Activated CD4-positive, alpha-beta memory T cell treated with anti-CD3 and anti-CD28 coated beads for 36 hours (primary cell): Measurements from ENCODE around the gene ELAVL2. TPM values are rescaled to one million over a fixed set of nuclear protein-coding genes. Genes with fewer than 3 reads are reported as not detected.

ENCODE experiments used
- CTCF ChIA-PET: fragments of 350-600 bp; sonication (Branson Sonifier 250); formaldehyde crosslinking; loops from one replicate; lab custom pipeline; 2021; ENCODE audit warnings: antibody characterized with exemption, inconsistent platforms; lab: Charles Lee
- POLR2A ChIA-PET: fragments of 350-600 bp; sonication (Branson Sonifier 250); formaldehyde crosslinking; loops from one replicate; lab custom pipeline; 2021; ENCODE audit warnings: antibody characterized with exemption; lab: Charles Lee
- DNase-seq: peaks from one replicate; pipeline ENCODE4 v3.0.0-alpha.2; 2020
- H3K27ac Mint-ChIP-seq: one replicate; pipeline ENCODE4 v1.8.0; 2021; ENCODE audit warnings: mixed read lengths
- H3K27me3 Mint-ChIP-seq: one replicate; pipeline ENCODE4 v1.8.0; 2021; ENCODE audit warnings: mixed read lengths
- H3K36me3 Mint-ChIP-seq: one replicate; pipeline ENCODE4 v1.8.0; 2021; ENCODE audit warnings: mixed read lengths
- H3K4me1 Mint-ChIP-seq: one replicate; pipeline ENCODE4 v1.8.0; 2021; ENCODE audit warnings: low read depth, mixed read lengths
- H3K4me3 Mint-ChIP-seq: one replicate; pipeline ENCODE4 v1.8.0; 2021; ENCODE audit warnings: mild to moderate bottlenecking, mixed read lengths
- H3K9me3 Mint-ChIP-seq: one replicate; pipeline ENCODE4 v1.8.0; 2021; ENCODE audit warnings: mixed read lengths
- intact Hi-C: fragments of 100-400 bp; cut with micrococcal nuclease; formaldehyde crosslinking; loops from one replicate; pipeline ENCODE4 v1.15.1; 2023
- total RNA-seq, 2 experiments: library from RNA; stranded (reverse); gene quantifications; one replicate each; pipeline ENCODE4 v1.2.3, GENCODE V29; 2021

Gene ELAVL2
- total RNA-seq, 2 experiments from 2014 or later, result not detected

DNA sequence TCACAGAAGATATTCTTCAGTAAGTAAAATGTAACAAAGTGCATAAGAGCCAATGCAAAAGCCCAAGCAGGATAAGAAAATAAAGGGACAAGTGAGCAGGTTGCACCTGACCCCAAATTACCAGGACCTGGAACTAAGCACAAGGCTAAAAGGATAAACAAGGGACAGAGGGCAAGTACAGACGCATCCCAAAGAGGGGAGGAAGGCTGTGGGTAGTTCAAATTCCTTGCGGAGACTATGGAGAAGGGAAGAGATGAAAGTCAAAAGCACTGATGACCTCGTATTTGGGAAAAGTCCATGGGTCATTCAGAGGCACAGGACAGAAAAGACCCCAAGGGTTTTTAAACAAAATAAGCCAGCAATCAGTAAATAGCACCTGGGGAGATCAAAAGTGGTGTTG lies 11.8 kb downstream of the ELAVL2 start:
- CTCF ChIA-PET, result no interaction called here
- peaks cover 3% of the 10 kb centered on the region for H3K27me3 Mint-ChIP-seq
- H3K36me3 Mint-ChIP-seq, result no peaks in the 10 kb centered on the region
- intact Hi-C loops, result no loop called here
- no peak for DNase-seq
- no peak overlapping the region for H3K4me3 Mint-ChIP-seq
- no peak overlapping the region for H3K27ac Mint-ChIP-seq
- H3K4me1 Mint-ChIP-seq, result no peaks in the 10 kb centered on the region
- POLR2A ChIA-PET, result no interaction called here
- no peaks in the 10 kb centered on the region for H3K9me3 Mint-ChIP-seq

- Mint-ChIP-seq H3K36me3 (no peaks in the 10 kb centered on the region), H3K27me3 (no peaks in the 10 kb centered on the region), H3K27ac (no peak overlapping the region), H3K4me3 (no peak overlapping the region), H3K4me1 (no peaks in the 10 kb centered on the region), H3K9me3 (no peaks in the 10 kb centered on the region)
- intact Hi-C loops, result no loop called here
- no peak for DNase-seq
- POLR2A ChIA-PET, result no interaction called here
- CTCF ChIA-PET, result no interaction called here
These were observed 13.4 kb downstream of the ELAVL2 start for GRCh38 chr9:23812673-23813072.

DNA sequence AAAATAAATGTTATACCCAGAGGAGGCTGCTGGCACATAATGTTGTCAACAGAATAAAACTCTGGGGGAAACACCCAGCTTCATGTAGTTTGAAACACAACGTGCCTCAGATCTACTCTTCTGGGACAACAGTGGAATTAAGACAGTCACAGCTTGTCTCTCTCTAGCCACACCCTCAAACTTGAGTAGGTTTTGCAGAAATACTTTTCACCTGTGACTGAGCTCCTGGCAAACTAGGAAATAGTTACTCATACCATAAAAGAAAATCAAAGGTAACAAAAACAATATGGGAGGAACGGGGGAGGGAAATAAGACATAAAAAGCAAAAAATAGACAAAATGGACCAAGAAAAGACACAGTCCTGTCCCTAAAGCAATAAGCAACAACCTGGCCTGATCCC lies 14.4 kb downstream of the ELAVL2 start:
- H3K27me3 Mint-ChIP-seq, result no peaks in the 10 kb centered on the region
- no peak overlapping the region for H3K4me3 Mint-ChIP-seq
- no peaks in the 10 kb centered on the region for H3K4me1 Mint-ChIP-seq
- DNase-seq, result no peak
- intact Hi-C loops, result no loop called here
- H3K9me3 Mint-ChIP-seq, result no peaks in the 10 kb centered on the region
- ChIA-PET CTCF (no interaction called here), POLR2A (no interaction called here)
- H3K27ac Mint-ChIP-seq, result no peak overlapping the region
- H3K36me3 Mint-ChIP-seq, result no peaks in the 10 kb centered on the region

GRCh38 chr9:23803216-23803615 lies 22.8 kb downstream of the ELAVL2 start:
- Mint-ChIP-seq H3K27me3 (no peaks in the 10 kb centered on the region), H3K36me3 (no peaks in the 10 kb centered on the region), H3K27ac (no peak overlapping the region), H3K9me3 (peaks cover 3% of the 10 kb centered on the region), H3K4me3 (no peak overlapping the region), H3K4me1 (no peaks in the 10 kb centered on the region)
- intact Hi-C loops, result no loop called here
- POLR2A ChIA-PET, result no interaction called here
- DNase-seq, result no peak
- CTCF ChIA-PET, result no interaction called here

- H3K9me3 Mint-ChIP-seq, result peaks cover 3% of the 10 kb centered on the region
- CTCF ChIA-PET, result no interaction called here
- no peaks in the 10 kb centered on the region for H3K36me3 Mint-ChIP-seq
- POLR2A ChIA-PET, result no interaction called here
- no peaks in the 10 kb centered on the region for H3K27me3 Mint-ChIP-seq
- intact Hi-C loops, result no loop called here
- H3K27ac Mint-ChIP-seq, result no peak overlapping the region
- no peaks in the 10 kb centered on the region for H3K4me1 Mint-ChIP-seq
- no peak overlapping the region for H3K4me3 Mint-ChIP-seq
- DNase-seq, result no peak
These were observed 24.5 kb downstream of the ELAVL2 start for GRCh38 chr9:23801523-23801922.

GRCh38 chr9:23799521-23799920 lies 26.5 kb downstream of the ELAVL2 start:
- Mint-ChIP-seq H3K4me1 (no peaks in the 10 kb centered on the region), H3K36me3 (no peaks in the 10 kb centered on the region)
- CTCF ChIA-PET, result no interaction called here

GRCh38 chr9:23798325-23798724 lies 27.7 kb downstream of the ELAVL2 start:
- no peak for DNase-seq
- no peaks in the 10 kb centered on the region for H3K36me3 Mint-ChIP-seq
- ChIA-PET CTCF (no interaction called here), POLR2A (no interaction called here)
- H3K27me3 Mint-ChIP-seq, result no peaks in the 10 kb centered on the region
- intact Hi-C loops, result no loop called here
- H3K27ac Mint-ChIP-seq, result no peak overlapping the region
- H3K4me1 Mint-ChIP-seq, result no peaks in the 10 kb centered on the region
- H3K4me3 Mint-ChIP-seq, result no peak overlapping the region
- H3K9me3 Mint-ChIP-seq, result no peaks in the 10 kb centered on the region

More at GRCh38 chr9:23799521-23799920, 26.5 kb downstream of the ELAVL2 start:
- Mint-ChIP-seq H3K9me3 (peaks cover 3% of the 10 kb centered on the region), H3K27me3 (no peaks in the 10 kb centered on the region), H3K4me3 (no peak overlapping the region), H3K27ac (no peak overlapping the region)
- intact Hi-C loops, result no loop called here
- no peak for DNase-seq
- POLR2A ChIA-PET, result no interaction called here

GRCh38 chr9:23796209-23796608 lies 29.8 kb downstream of the ELAVL2 start:
- CTCF ChIA-PET, result no interaction called here
- no peaks in the 10 kb centered on the region for H3K27me3 Mint-ChIP-seq
- no peaks in the 10 kb centered on the region for H3K4me1 Mint-ChIP-seq
- H3K36me3 Mint-ChIP-seq, result no peaks in the 10 kb centered on the region
- POLR2A ChIA-PET, result no interaction called here
- no peak overlapping the region for H3K27ac Mint-ChIP-seq
- intact Hi-C loops, result no loop called here
- H3K9me3 Mint-ChIP-seq, result no peaks in the 10 kb centered on the region
- no peak overlapping the region for H3K4me3 Mint-ChIP-seq
- DNase-seq, result no peak

- CTCF ChIA-PET, result no interaction called here
- Mint-ChIP-seq H3K4me1 (no peaks in the 10 kb centered on the region), H3K27ac (no peak overlapping the region), H3K4me3 (no peak overlapping the region), H3K27me3 (no peaks in the 10 kb centered on the region), H3K36me3 (no peaks in the 10 kb centered on the region), H3K9me3 (no peaks in the 10 kb centered on the region)
- no peak for DNase-seq
- POLR2A ChIA-PET, result no interaction called here
- intact Hi-C loops, result no loop called here
These were observed 35.4 kb downstream of the ELAVL2 start for GRCh38 chr9:23790351-23791260.

DNA sequence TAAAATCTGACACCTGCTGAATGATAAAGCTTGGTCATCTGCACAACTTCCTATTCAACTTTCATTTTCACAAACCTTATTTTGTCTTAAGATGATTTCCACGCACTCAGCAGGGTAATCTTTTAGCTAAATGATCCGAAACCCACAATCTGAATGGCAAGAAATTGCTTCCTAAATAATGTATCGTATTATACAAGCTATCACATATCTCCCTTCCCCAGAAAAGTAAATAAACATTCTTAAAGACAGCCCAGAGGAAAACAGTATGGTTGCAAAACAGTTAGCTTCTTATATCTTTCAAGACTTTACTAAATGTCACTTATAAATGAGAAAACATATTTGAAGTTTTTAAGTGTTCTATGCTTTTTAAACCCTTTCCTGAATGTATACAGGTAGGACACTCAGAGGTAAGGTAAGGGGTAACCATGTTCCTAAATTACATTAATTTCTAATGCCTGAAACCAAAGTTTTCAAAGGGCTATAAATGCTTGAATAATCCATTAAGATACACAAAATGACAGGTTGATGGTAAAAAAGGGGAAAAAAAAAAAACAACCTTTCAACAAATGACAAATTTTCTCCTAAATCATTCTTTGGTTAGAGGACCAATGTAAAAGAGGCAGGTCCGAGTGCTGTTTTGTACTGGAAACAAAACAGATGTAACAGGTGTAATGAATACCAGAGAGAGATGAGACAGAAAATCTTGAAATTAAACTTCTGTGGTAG lies 36.3 kb downstream of the ELAVL2 start:
- no peaks in the 10 kb centered on the region for H3K27me3 Mint-ChIP-seq

GRCh38 chr9:23784962-23785361 lies 41.1 kb downstream of the ELAVL2 start:
- Mint-ChIP-seq H3K27ac (no peak overlapping the region), H3K4me1 (no peaks in the 10 kb centered on the region), H3K27me3 (no peaks in the 10 kb centered on the region), H3K9me3 (peaks cover 3% of the 10 kb centered on the region), H3K36me3 (no peaks in the 10 kb centered on the region), H3K4me3 (no peak overlapping the region)
- ChIA-PET POLR2A (no interaction called here), CTCF (no interaction called here)
- DNase-seq, result no peak
- intact Hi-C loops, result no loop called here

More for the DNA sequence above, 36.3 kb downstream of the ELAVL2 start:
- H3K4me3 Mint-ChIP-seq, result no peak overlapping the region
- no peaks in the 10 kb centered on the region for H3K4me1 Mint-ChIP-seq
- ChIA-PET CTCF (no interaction called here), POLR2A (no interaction called here)
- H3K27ac Mint-ChIP-seq, result no peak overlapping the region
- no peak for DNase-seq
- H3K9me3 Mint-ChIP-seq, result no peaks in the 10 kb centered on the region
- H3K36me3 Mint-ChIP-seq, result no peaks in the 10 kb centered on the region
- intact Hi-C loops, result no loop called here

- intact Hi-C loops, result no loop called here
- Mint-ChIP-seq H3K27ac (no peak overlapping the region), H3K9me3 (peaks cover 3% of the 10 kb centered on the region), H3K36me3 (no peaks in the 10 kb centered on the region), H3K4me3 (no peak overlapping the region), H3K4me1 (no peaks in the 10 kb centered on the region), H3K27me3 (no peaks in the 10 kb centered on the region)
- POLR2A ChIA-PET, result no interaction called here
- no peak for DNase-seq
- CTCF ChIA-PET, result no interaction called here
These were observed 42.5 kb downstream of the ELAVL2 start for GRCh38 chr9:23783509-23783908.
